HepG2 (cell line): ENCODE results near the gene RRAS2. TPM values are rescaled to one million over a fixed set of nuclear protein-coding genes. Genes with fewer than 3 reads are reported as not detected.

Experiments used
- ATAC-seq: fragments of 200-7000 bp; cut with Tn5 transposase; 3 replicates; pipeline ENCODE4 v1.9.1; 2020; ENCODE audit warnings: mild to moderate bottlenecking, moderate library complexity
- BruUV-seq: library from RNA; stranded (reverse); fragments of 400-500 nt; replicated peaks from 2 replicates; lab custom pipeline; 2021; lab: Mats Ljungman, UMichigan
- CTCF ChIA-PET: fragments of 300-600 bp; formaldehyde crosslinking; extraction: SDS; loops from one replicate; lab custom pipeline; 2021; ENCODE audit warnings: low total read pairs, inconsistent platforms, low intra/inter-chr PET ratio; lab: Yijun Ruan, JAX
- POLR2A ChIA-PET: fragments of 350-600 bp; sonication (Branson Sonifier 250); formaldehyde crosslinking; loops from one replicate; lab custom pipeline; 2020; ENCODE audit warnings: antibody characterized with exemption, inconsistent platforms; lab: Yijun Ruan, JAX
- DNase-seq: peaks from one replicate; pipeline ENCODE4 v3.0.0-alpha.2; 2015; ENCODE audit warnings: low spot score
- FAIRE-seq: peaks from 3 replicates; lab custom pipeline; 2011; peaks lifted over from hg19 to GRCh38; lab: Jason Lieb, UNC
- H2AFZ ChIP-seq: one replicate; pipeline ENCODE4 v1.6.1; 2011; ENCODE audit warnings: low read length, inconsistent platforms
- H3K27ac ChIP-seq: fragments of 300-600 bp; 3 replicates; pipeline ENCODE4 v1.8.0; 2011; ENCODE audit warnings: mixed run types, mild to moderate bottlenecking, mixed read lengths, low read length, inconsistent platforms; ENCODE audit not compliant: insufficient read depth; ENCODE audit errors: extremely low read length
- H3K27me3 ChIP-seq, 2 experiments: fragments of 200-600 bp in 1 of 2; 2 replicates in 1 of 2; 3 replicates in 1 of 2; pipeline versions ENCODE4 v1.6.0 to v1.8.0; 2011; ENCODE audit warnings: low read length in 2 of 2, mild to moderate bottlenecking in 2 of 2, moderate library complexity in 2 of 2, inconsistent platforms in 1 of 2; ENCODE audit not compliant: insufficient read depth in 2 of 2, control insufficient read depth in 1 of 2
- H3K36me3 ChIP-seq, 2 experiments: fragments of 200-600 bp in 1 of 2; replicated peaks in 1 of 2; 2 replicates in 1 of 2; 3 replicates in 1 of 2; pipeline versions ENCODE4 v1.5.1 to v1.8.0; 2011; ENCODE audit warnings: low read length in 2 of 2, inconsistent platforms in 1 of 2; ENCODE audit not compliant: insufficient read depth in 2 of 2, control insufficient read depth in 1 of 2
- H3K4me1 ChIP-seq: 2 replicates; pipeline ENCODE4 v1.5.1; 2012; ENCODE audit warnings: low read length, inconsistent platforms; ENCODE audit not compliant: insufficient read depth
- H3K4me2 ChIP-seq: 2 replicates; pipeline ENCODE4 v1.6.0; 2011; ENCODE audit warnings: low read depth, low read length, inconsistent platforms
- H3K4me3 ChIP-seq, 3 experiments: fragments of 200-600 bp in 1 of 3; sonication (generic), shearing (Covaris generic) in 1 of 3; replicated peaks in 1 of 3; 2 replicates each; pipeline ENCODE4 v1.5.1; 2011 to 2016; ENCODE audit warnings: low read length in 3 of 3, inconsistent platforms in 2 of 3, low read depth in 2 of 3, mild to moderate bottlenecking in 2 of 3, control low read depth in 1 of 3, mixed read lengths in 1 of 3; ENCODE audit not compliant: insufficient read depth in 1 of 3
- H3K79me2 ChIP-seq: one replicate; pipeline ENCODE4 v1.6.1; 2011; ENCODE audit warnings: low read length, inconsistent platforms; ENCODE audit not compliant: insufficient read depth
- H3K9ac ChIP-seq: 2 replicates; pipeline ENCODE4 v1.6.0; 2011; ENCODE audit warnings: mild to moderate bottlenecking, low read depth, low read length, inconsistent platforms; ENCODE audit not compliant: insufficient read depth
- H3K9me3 ChIP-seq: 2 replicates; pipeline ENCODE4 v1.5.1; 2012; ENCODE audit warnings: mild to moderate bottlenecking, low read length
- H4K20me1 ChIP-seq: 2 replicates; pipeline ENCODE4 v1.6.0; 2011; ENCODE audit warnings: inconsistent platforms, mild to moderate bottlenecking, low read length, moderate library complexity; ENCODE audit not compliant: insufficient read depth
- CREB1 ChIP-seq, 2 experiments: fragments of 450-650 bp in 1 of 2; IDR thresholded peaks; 2 replicates each; pipeline ENCODE4 v1.6.1; 2016 to 2017; ENCODE audit warnings: control low read depth in 1 of 2, mild to moderate bottlenecking in 1 of 2, missing compliant biosample characterization in 1 of 2, missing genetic modification characterization in 1 of 2
- CSRNP2 ChIP-seq: sonication (generic); formaldehyde crosslinking; conservative IDR thresholded peaks from 2 replicates; pipeline ENCODE4 v1.8.0; 2022; ENCODE audit warnings: low read depth, missing genetic modification reagents
- EEA1 ChIP-seq: sonication (generic); formaldehyde crosslinking; IDR thresholded peaks from 2 replicates; pipeline ENCODE4 v1.5.1; 2020; ENCODE audit warnings: mild to moderate bottlenecking, missing genetic modification reagents, borderline replicate concordance
- FOSL2 ChIP-seq: sonication (generic); formaldehyde crosslinking; IDR thresholded peaks from 2 replicates; pipeline ENCODE4 v1.4.0; 2020; ENCODE audit warnings: missing genetic modification reagents
- GLMP ChIP-seq: sonication (generic); formaldehyde crosslinking; IDR thresholded peaks from 2 replicates; pipeline ENCODE4 v1.9.0; 2021; ENCODE audit warnings: missing genetic modification reagents, mild to moderate bottlenecking, borderline replicate concordance
- KAT8 ChIP-seq: IDR thresholded peaks from 2 replicates; pipeline ENCODE4 v1.6.1; 2016; ENCODE audit warnings: missing genetic modification reagents, missing compliant biosample characterization
- KDM5A ChIP-seq: fragments of 200-600 bp; sonication (generic); IDR thresholded peaks from 2 replicates; pipeline ENCODE4 v1.7.0; 2018; ENCODE audit warnings: antibody characterized with exemption, mild to moderate bottlenecking, low read length, borderline replicate concordance
- MEF2D ChIP-seq: sonication (generic); formaldehyde crosslinking; IDR thresholded peaks from 2 replicates; pipeline ENCODE4 v1.5.1; 2020; ENCODE audit warnings: mild to moderate bottlenecking, missing genetic modification reagents
- NFRKB ChIP-seq: fragments of 450-650 bp; IDR thresholded peaks from 2 replicates; pipeline ENCODE4 v1.6.1; 2017
- PAF1 ChIP-seq: IDR thresholded peaks from 2 replicates; pipeline ENCODE4 v1.6.1; 2016; ENCODE audit warnings: missing genetic modification reagents, missing compliant biosample characterization
- SOX13 ChIP-seq, 3 experiments: fragments of 450-650 bp in 1 of 3; sonication (generic) in 1 of 3; formaldehyde crosslinking in 1 of 3; IDR thresholded peaks in 2 of 3; conservative IDR thresholded peaks in 1 of 3; 2 replicates each; pipeline versions ENCODE4 v1.5.0 to v1.6.1; 2016 to 2020; ENCODE audit warnings: antibody characterized with exemption in 1 of 3, mild to moderate bottlenecking in 1 of 3, missing compliant biosample characterization in 1 of 3, missing genetic modification reagents in 1 of 3, moderate library complexity in 1 of 3
- ZBTB3 ChIP-seq: sonication (generic); formaldehyde crosslinking; IDR thresholded peaks from 2 replicates; pipeline ENCODE4 v1.4.0; 2020; ENCODE audit warnings: low read depth, mild to moderate bottlenecking, moderate library complexity, missing genetic modification reagents, borderline replicate concordance
- ZNF24 ChIP-seq: fragments of 450-650 bp; IDR thresholded peaks from 2 replicates; pipeline ENCODE4 v1.6.1; 2017; ENCODE audit warnings: antibody characterized with exemption, mild to moderate bottlenecking
- ZNF644 ChIP-seq: IDR thresholded peaks from 2 replicates; pipeline ENCODE4 v1.6.1; 2016; ENCODE audit warnings: low read depth
- ZNF670 ChIP-seq: sonication (generic); formaldehyde crosslinking; IDR thresholded peaks from 2 replicates; pipeline ENCODE4 v1.8.0; 2022; ENCODE audit warnings: mild to moderate bottlenecking, missing genetic modification reagents, borderline replicate concordance
- ZNF674 ChIP-seq: sonication (generic); formaldehyde crosslinking; IDR thresholded peaks from 2 replicates; pipeline ENCODE4 v1.5.0; 2020; ENCODE audit warnings: low read depth, mild to moderate bottlenecking, missing genetic modification reagents
- ZNF691 ChIP-seq: sonication (generic); formaldehyde crosslinking; IDR thresholded peaks from 2 replicates; pipeline ENCODE4 v1.4.0; 2020; ENCODE audit warnings: missing genetic modification reagents, low read depth, mild to moderate bottlenecking, borderline replicate concordance
- ZNF790 ChIP-seq: sonication (generic); formaldehyde crosslinking; IDR thresholded peaks from 2 replicates; pipeline ENCODE4 v1.8.0; 2022; ENCODE audit warnings: missing genetic modification reagents, mild to moderate bottlenecking, borderline replicate concordance
- WGBS: methylation state at CpG from one replicate; pipeline ENCODE4 v1.1.6; 2017; ENCODE audit warnings: low lambda C conversion rate; 5-methylcytosine and 5-hydroxymethylcytosine counted together
- in situ Hi-C: cut with HindIII; loops from 2 replicates; pipeline ENCODE4 v1.10.0; 2017; ENCODE audit warnings: low pct_unique_long_range_greater_than_20kb; ENCODE audit not compliant: extremely low pct_ligation_motif_present
- intact Hi-C: fragments of 100-400 bp; cut with micrococcal nuclease; formaldehyde crosslinking; loops from one replicate; pipeline ENCODE4 v1.10.0; 2022; ENCODE audit not compliant: unreplicated experiment
- polyA plus RNA-seq, 8 experiments: library from polyadenylated mRNA; depleted of rRNA in 3 of 8; stranded (reverse) in 7 of 8; unstranded in 1 of 8; fragments of >200 nt; fragmentation: Illumina TruSeq in 4 of 8; extraction: Trizol in 4 of 8; gene quantifications; 2 replicates each; pipeline versions ENCODE4 v1.2.1 to v1.2.3, GENCODE V29; 2011 to 2016; ENCODE audit warnings: low read depth in 4 of 8, missing spikeins in 1 of 8, mixed read lengths in 1 of 8; ENCODE audit not compliant: insufficient read depth in 1 of 8
- total RNA-seq, 5 experiments: library from RNA; depleted of rRNA; stranded (reverse); fragments of >200 nt; fragmentation: Illumina TruSeq; extraction: Trizol; gene quantifications; 2 replicates each; pipeline ENCODE4 v1.2.3, GENCODE V29; 2016; ENCODE audit warnings: low read depth in 1 of 5

Gene RRAS2
- total and polyA plus RNA-seq, 2 of the 13 experiments (the other 11 are each of a cell fraction or from before 2014, with no cell fraction given), result 19.0 to 44.1 TPM

- Histone ChIP-seq H4K20me1 (peaks cover 4% of the 10 kb centered on the region; the same call in 1 of the 2 replicates), H3K4me2 (no peak overlapping the region), H3K79me2 (peaks cover 55% of the 10 kb centered on the region), H3K9me3 (no peaks in the 10 kb centered on the region), H3K36me3 (no peaks in the 10 kb centered on the region), H3K27ac (no peak overlapping the region), H3K4me1 (peaks cover 25% of the 10 kb centered on the region), H3K4me3 (no peak overlapping the region), H2AFZ (no peak overlapping the region), H3K27me3 (no peaks in the 10 kb centered on the region), H3K9ac (no peak overlapping the region)
- 93% methylated on average over 6 of the region's 6 CpGs for WGBS
- FAIRE-seq (no peak), DNase-seq (no peak), ATAC-seq (no peak)
- in situ Hi-C loops (no loop called here), intact Hi-C loops (no loop called here)
- BruUV-seq, result no TSS peak
- TF ChIP-seq ZNF24, result no peak
- TF ChIP-seq CREB1 (IDR thresholded peaks at IDR 0.05), result no peak
- no peak for TF ChIP-seq CREB1 (CRISPR knock-in tag; IDR thresholded peaks at IDR 0.05)
- TF ChIP-seq ZNF790 (CRISPR knock-in tag), result no peak
- TF ChIP-seq ZBTB3 (CRISPR knock-in tag), result no peak
- TF ChIP-seq KDM5A, result no peak
- no peak for TF ChIP-seq MEF2D (CRISPR knock-in tag)
- TF ChIP-seq ZNF670 (CRISPR knock-in tag), result no peak
- TF ChIP-seq ZNF644 (CRISPR knock-in tag), result no peak
- TF ChIP-seq GLMP (CRISPR knock-in tag), result no peak
- TF ChIP-seq ZNF691 (CRISPR knock-in tag), result no peak
- no peak for TF ChIP-seq EEA1
- TF ChIP-seq CSRNP2 (CRISPR knock-in tag), result no peak
- TF ChIP-seq FOSL2 (CRISPR knock-in tag), result no peak
- no peak for TF ChIP-seq ZNF674 (CRISPR knock-in tag)
- TF ChIP-seq PAF1 (CRISPR knock-in tag), result no peak
- no peak for TF ChIP-seq SOX13 (IDR thresholded peaks at IDR 0.05)
- TF ChIP-seq SOX13 (CRISPR knock-in tag; conservative IDR thresholded peaks at IDR 0.05 in 1 of 2, IDR thresholded peaks at IDR 0.05 in 1 of 2), result no peak
- no peak for TF ChIP-seq KAT8 (CRISPR knock-in tag)
- no peak for TF ChIP-seq NFRKB
- ChIA-PET POLR2A (no interaction called here), CTCF (no interaction called here)
Observed at GRCh38 chr11:14331476-14332136, 27.4 kb downstream of the RRAS2 start.
